DND-41 (cell line): ENCODE results near the gene SERPIND1.
"Not testable (repeated sequence)": the region's sequence is repeated elsewhere in the genome, so short reads cannot be mapped to it uniquely, and the experiment has no call there.

Experiments
- ATAC-seq: fragments of 200-7000 bp; cut with Tn5 transposase; 3 replicates; pipeline ENCODE4 v1.9.1; 2021; ENCODE audit warnings: low read depth; ENCODE audit not compliant: insufficient read depth
- DNase-seq: peaks from one replicate; pipeline ENCODE4 v3.0.0-alpha.2; 2020
- H2AFZ ChIP-seq: 2 replicates; pipeline ENCODE4 v1.6.0; 2012; ENCODE audit warnings: low read depth, low read length
- H3K27ac ChIP-seq: 2 replicates; pipeline ENCODE4 v1.5.1; 2012; ENCODE audit warnings: low read length, inconsistent platforms
- H3K27me3 ChIP-seq: fragments of 200-600 bp; sonication (generic); 2 replicates; pipeline ENCODE4 v1.6.0; 2012; ENCODE audit warnings: low read length, mild to moderate bottlenecking, inconsistent platforms; ENCODE audit not compliant: insufficient read depth, poor library complexity
- H3K36me3 ChIP-seq: 2 replicates; pipeline ENCODE4 v1.5.1; 2012; ENCODE audit warnings: low read length, inconsistent platforms; ENCODE audit not compliant: insufficient read depth
- H3K4me1 ChIP-seq: 2 replicates; pipeline ENCODE4 v1.5.1; 2012; ENCODE audit warnings: mild to moderate bottlenecking, low read length; ENCODE audit not compliant: insufficient read depth
- H3K4me2 ChIP-seq: 2 replicates; pipeline ENCODE4 v1.6.0; 2012; ENCODE audit warnings: mild to moderate bottlenecking, moderate library complexity, low read length, inconsistent platforms; ENCODE audit not compliant: insufficient read depth
- H3K4me3 ChIP-seq, 2 experiments: fragments of 200-600 bp in 1 of 2; shearing (Covaris generic) in 1 of 2; 2 replicates each; pipeline ENCODE4 v1.5.1; 2012 to 2016; ENCODE audit warnings: inconsistent platforms in 2 of 2, low read length in 2 of 2, mild to moderate bottlenecking in 2 of 2, low read depth in 1 of 2, moderate library complexity in 1 of 2
- H3K79me2 ChIP-seq: 2 replicates; pipeline ENCODE4 v1.6.0; 2012; ENCODE audit warnings: low read length, inconsistent platforms; ENCODE audit not compliant: insufficient read depth
- H3K9ac ChIP-seq: 2 replicates; pipeline ENCODE4 v1.6.0; 2012; ENCODE audit warnings: low read depth, mild to moderate bottlenecking, inconsistent platforms, low read length, moderate library complexity
- H3K9me3 ChIP-seq: 2 replicates; pipeline ENCODE4 v1.5.1; 2012; ENCODE audit warnings: low read length, moderate library complexity, mild to moderate bottlenecking, inconsistent platforms; ENCODE audit not compliant: insufficient read depth, severe bottlenecking
- H4K20me1 ChIP-seq: 2 replicates; pipeline ENCODE4 v1.6.0; 2012; ENCODE audit warnings: low read length; ENCODE audit not compliant: insufficient read depth
- EZH2 ChIP-seq: IDR thresholded peaks from 3 replicates; pipeline ENCODE4 v1.6.1; 2012; ENCODE audit warnings: borderline replicate concordance, low read depth, mild to moderate bottlenecking, moderate library complexity, low read length, inconsistent platforms; ENCODE audit not compliant: severe bottlenecking
- TF ChIP-seq, protein P1 (sequence below): IDR thresholded peaks from 2 replicates; pipeline ENCODE4 v1.5.1; 2012; ENCODE audit warnings: borderline replicate concordance, low read length, moderate library complexity, mild to moderate bottlenecking; ENCODE audit not compliant: poor library complexity, severe bottlenecking; ENCODE audit errors: extremely low read depth

Gene SERPIND1

DNA sequence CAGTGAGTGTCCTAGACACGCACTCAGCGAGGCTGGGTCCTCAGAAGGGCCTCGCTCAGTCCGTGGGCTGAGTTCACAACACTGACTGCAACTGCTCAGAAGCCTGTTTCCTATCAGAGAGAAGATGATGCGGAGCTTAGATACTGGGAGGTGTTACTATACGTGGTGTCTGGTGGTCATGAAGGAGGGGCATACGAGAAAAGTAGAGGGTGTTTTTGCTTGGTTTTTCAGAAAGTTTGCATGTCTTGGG is 9.5 kb upstream of the SERPIND1 start:
- ATAC-seq = no peak

DNA sequence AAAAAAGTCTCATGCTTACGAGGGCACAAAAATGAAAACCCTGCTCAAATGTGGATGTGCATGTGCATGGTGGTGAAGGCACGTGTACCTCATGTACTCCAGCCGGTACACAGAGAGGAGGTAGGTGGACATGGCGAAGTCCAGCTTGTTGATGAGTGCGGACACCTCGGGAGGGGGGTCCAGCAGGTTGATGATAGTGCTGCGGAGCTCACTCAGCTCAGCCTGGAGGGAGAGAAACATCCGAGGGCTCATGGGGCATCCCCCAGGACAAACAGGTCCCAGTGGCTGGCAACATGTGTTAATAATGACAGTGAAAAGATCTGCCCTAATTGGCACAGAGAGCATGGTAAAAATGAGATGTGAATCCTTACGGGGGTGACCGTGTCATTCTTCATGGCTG is 9.2 kb upstream of the SERPIND1 start:
- ATAC-seq = no peak
- Histone ChIP-seq H3K27ac (no peak overlapping the region), H3K9me3 (no peaks in the 10 kb centered on the region), H3K36me3 (peaks cover 59% of the 10 kb centered on the region), H3K4me1 (no peaks in the 10 kb centered on the region), H3K4me2 (no peak overlapping the region), H3K4me3 (no peak overlapping the region), H3K9ac (no peak overlapping the region), H3K27me3 (no peaks in the 10 kb centered on the region), H4K20me1 (peaks cover 5% of the 10 kb centered on the region), H2AFZ (no peak overlapping the region), H3K79me2 (no peaks in the 10 kb centered on the region)
- DNase-seq = no peak
- no peak for TF ChIP-seq EZH2
- TF ChIP-seq, protein P1, sequence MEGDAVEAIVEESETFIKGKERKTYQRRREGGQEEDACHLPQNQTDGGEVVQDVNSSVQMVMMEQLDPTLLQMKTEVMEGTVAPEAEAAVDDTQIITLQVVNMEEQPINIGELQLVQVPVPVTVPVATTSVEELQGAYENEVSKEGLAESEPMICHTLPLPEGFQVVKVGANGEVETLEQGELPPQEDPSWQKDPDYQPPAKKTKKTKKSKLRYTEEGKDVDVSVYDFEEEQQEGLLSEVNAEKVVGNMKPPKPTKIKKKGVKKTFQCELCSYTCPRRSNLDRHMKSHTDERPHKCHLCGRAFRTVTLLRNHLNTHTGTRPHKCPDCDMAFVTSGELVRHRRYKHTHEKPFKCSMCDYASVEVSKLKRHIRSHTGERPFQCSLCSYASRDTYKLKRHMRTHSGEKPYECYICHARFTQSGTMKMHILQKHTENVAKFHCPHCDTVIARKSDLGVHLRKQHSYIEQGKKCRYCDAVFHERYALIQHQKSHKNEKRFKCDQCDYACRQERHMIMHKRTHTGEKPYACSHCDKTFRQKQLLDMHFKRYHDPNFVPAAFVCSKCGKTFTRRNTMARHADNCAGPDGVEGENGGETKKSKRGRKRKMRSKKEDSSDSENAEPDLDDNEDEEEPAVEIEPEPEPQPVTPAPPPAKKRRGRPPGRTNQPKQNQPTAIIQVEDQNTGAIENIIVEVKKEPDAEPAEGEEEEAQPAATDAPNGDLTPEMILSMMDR = no peak

More for the DNA sequence above, 9.5 kb upstream of the SERPIND1 start:
- no peaks in the 10 kb centered on the region for H3K27me3 ChIP-seq
- no peaks in the 10 kb centered on the region for H3K79me2 ChIP-seq
- no peaks in the 10 kb centered on the region for H3K9me3 ChIP-seq
- H2AFZ ChIP-seq = no peak overlapping the region
- no peak overlapping the region for H3K9ac ChIP-seq
- H4K20me1 ChIP-seq = peaks cover 5% of the 10 kb centered on the region
- H3K27ac ChIP-seq = no peak overlapping the region
- no peaks in the 10 kb centered on the region for H3K4me1 ChIP-seq
- TF ChIP-seq, protein P1 = no peak
- no peak for TF ChIP-seq EZH2
- H3K36me3 ChIP-seq = peaks cover 59% of the 10 kb centered on the region
- no peak overlapping the region for H3K4me3 ChIP-seq
- no peak for DNase-seq
- no peak overlapping the region for H3K4me2 ChIP-seq

DNA sequence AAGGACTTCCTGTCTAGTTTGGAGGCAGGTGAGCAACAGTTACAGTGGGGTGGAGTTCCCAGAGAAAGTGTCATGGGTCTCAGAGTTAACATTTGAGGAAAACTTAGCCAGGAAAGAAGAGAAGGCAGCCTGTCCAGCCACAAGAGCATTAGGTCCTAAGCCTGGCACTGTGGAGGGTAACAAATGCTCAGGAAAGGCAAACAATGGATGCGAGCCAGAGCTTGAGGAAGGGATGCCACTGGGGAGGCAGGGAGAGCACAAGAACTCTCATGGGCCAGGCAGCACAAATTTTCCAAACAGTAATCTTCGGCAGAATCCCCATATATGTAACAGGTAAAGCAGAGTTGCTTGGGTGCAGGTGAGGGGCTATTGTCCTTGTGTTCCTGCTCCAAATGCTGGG is 8.0 kb upstream of the SERPIND1 start:
- Histone ChIP-seq H3K9me3 (no peaks in the 10 kb centered on the region), H2AFZ (no peak overlapping the region), H3K27ac (no peak overlapping the region), H4K20me1 (peaks cover 5% of the 10 kb centered on the region), H3K27me3 (no peaks in the 10 kb centered on the region), H3K4me3 (no peak overlapping the region), H3K36me3 (peaks cover 51% of the 10 kb centered on the region), H3K4me2 (no peak overlapping the region), H3K9ac (no peak overlapping the region), H3K79me2 (no peaks in the 10 kb centered on the region), H3K4me1 (no peaks in the 10 kb centered on the region)
- DNase-seq = no peak
- no peak for ATAC-seq
- TF ChIP-seq EZH2 = no peak
- TF ChIP-seq, protein P1 = no peak

DNA sequence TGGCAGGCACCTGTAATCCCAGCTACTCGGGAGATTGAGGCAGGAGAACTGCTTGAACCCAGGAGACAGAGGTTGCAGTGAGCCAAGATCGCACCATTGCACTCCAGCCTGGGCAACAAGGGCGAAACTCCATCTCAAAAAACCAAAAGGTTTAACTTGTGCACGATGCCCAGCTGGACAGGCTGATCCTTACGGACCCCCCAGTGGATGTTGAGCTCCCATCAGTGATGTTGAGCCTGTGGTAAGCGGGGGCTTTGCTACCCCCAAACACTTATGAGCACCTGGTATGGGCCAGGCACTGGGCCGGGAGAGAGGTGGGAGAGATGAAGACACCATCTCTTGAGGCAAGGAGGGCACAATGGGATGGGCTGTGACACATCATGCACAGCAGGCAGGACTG is 7.4 kb upstream of the SERPIND1 start:
- H3K9me3 ChIP-seq = no peaks in the 10 kb centered on the region
- no peak overlapping the region for H3K9ac ChIP-seq
- no peak overlapping the region for H3K4me2 ChIP-seq
- ATAC-seq (no peak), DNase-seq (no peak)
- H2AFZ ChIP-seq = no peak overlapping the region
- no peaks in the 10 kb centered on the region for H3K27me3 ChIP-seq
- H3K27ac ChIP-seq = no peak overlapping the region
- H3K36me3 ChIP-seq = peaks cover 45% of the 10 kb centered on the region
- no peak for TF ChIP-seq EZH2
- TF ChIP-seq, protein P1 = no peak
- H4K20me1 ChIP-seq = peaks cover 5% of the 10 kb centered on the region
- no peak overlapping the region for H3K4me3 ChIP-seq
- H3K4me1 ChIP-seq = no peaks in the 10 kb centered on the region
- no peaks in the 10 kb centered on the region for H3K79me2 ChIP-seq

DNA sequence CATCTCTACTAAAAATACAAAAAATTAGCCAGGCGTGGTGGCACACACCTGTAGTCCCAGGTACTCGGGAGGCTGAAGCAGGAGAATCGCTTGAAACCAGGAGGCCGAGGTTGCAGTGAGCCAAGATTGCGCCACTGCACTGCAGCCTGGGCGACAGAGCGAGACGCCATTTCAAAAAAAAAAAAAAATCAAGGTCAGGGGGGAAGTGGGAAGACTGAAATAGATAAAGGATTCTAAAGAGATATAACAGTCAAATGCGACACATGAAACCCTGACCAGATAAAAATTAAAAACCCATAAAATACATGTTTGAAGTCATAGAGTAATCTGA is 4.5 kb upstream of the SERPIND1 start:
- not testable (repeated sequence) for H3K9me3 ChIP-seq, DNase-seq, H3K27ac ChIP-seq, H4K20me1 ChIP-seq, H3K4me3 ChIP-seq, H3K9ac ChIP-seq, H3K27me3 ChIP-seq, ATAC-seq, H3K79me2 ChIP-seq, H3K4me2 ChIP-seq, H2AFZ ChIP-seq, H3K4me1 ChIP-seq
- H3K36me3 ChIP-seq = peaks cover 41% of the 10 kb centered on the region
